ENCODE data around the gene ARHGEF19.
"Not testable (repeated sequence)": the region's sequence is repeated elsewhere in the genome, so short reads cannot be mapped to it uniquely, and the experiment has no call there.

Gene ARHGEF19

GRCh38 chr1:16224472-16224871 is 12.0 kb upstream of the ARHGEF19 start:
- Histone ChIP-seq H4K91ac (ENCODE audit: low read depth, low read length) (no peak overlapping the region), H3K27ac (ENCODE audit: low read depth, low read length) (no peak overlapping the region), H3K4me3 (ENCODE audit: low read depth, low read length) (no peak overlapping the region), H3K9ac (ENCODE audit: low read length) (no peak overlapping the region), H2BK12ac (ENCODE audit: low read length) (no peak overlapping the region), H3K36me3 (ENCODE audit: control insufficient read depth in 1 of 2, insufficient read depth in 2 of 2, low read length in 2 of 2) (no peaks in the 10 kb centered on the region), H3K23ac (ENCODE audit: low read length) (no peak overlapping the region), H3K4me1 (ENCODE audit: control insufficient read depth in 1 of 2, insufficient read depth in 2 of 2, low read length in 2 of 2) (peaks cover 0 to 5% of the 10 kb centered on the region in 2 experiments), H3K27me3 (ENCODE audit: insufficient read depth, low read length) (peaks cover 31% of the 10 kb centered on the region), H2BK5ac (ENCODE audit: low read depth, low read length, poor library complexity) (no peak overlapping the region), H3K4ac (ENCODE audit: low read depth, low read length) (no peak overlapping the region), H3K14ac (ENCODE audit: low read length) (no peak overlapping the region), H2AK5ac (ENCODE audit: low read length) (no peak overlapping the region), H2AFZ (ENCODE audit: insufficient read depth, low read length, poor library complexity) (no peak overlapping the region), H3K4me2 (ENCODE audit: low read length) (no peak overlapping the region), H3K9me3 (ENCODE audit: insufficient read depth, low read depth, low read length) (peaks cover 10% of the 10 kb centered on the region), H4K12ac (ENCODE audit: low read depth, low read length) (no peak overlapping the region), H3K79me2 (ENCODE audit: control insufficient read depth, insufficient read depth, low read length, poor library complexity) (no peaks in the 10 kb centered on the region), H3K79me1 (ENCODE audit: low read length) (no peaks in the 10 kb centered on the region), H4K8ac (ENCODE audit: low read depth, low read length) (no peak overlapping the region), H3K18ac (ENCODE audit: low read length) (no peak overlapping the region), H2BK120ac (ENCODE audit: insufficient read depth, low read length, poor library complexity) (no peak overlapping the region)
- no peak for DNase-seq
- WGBS (ENCODE audit: extremely low coverage, insufficient coverage, insufficient read length) = no CpG with 5 or more reads among the region's 3 CpGs

- H2AK5ac ChIP-seq (ENCODE audit: low read length); H3K79me2 ChIP-seq (ENCODE audit: control insufficient read depth, insufficient read depth, low read length, poor library complexity); H3K4me2 ChIP-seq (ENCODE audit: low read length); H4K12ac ChIP-seq (ENCODE audit: low read depth, low read length); H3K4me1 ChIP-seq (ENCODE audit: control insufficient read depth in 1 of 2, insufficient read depth in 2 of 2, low read length in 2 of 2); H4K8ac ChIP-seq (ENCODE audit: low read depth, low read length); H2BK12ac ChIP-seq (ENCODE audit: low read length); H4K91ac ChIP-seq (ENCODE audit: low read depth, low read length); H2BK120ac ChIP-seq (ENCODE audit: insufficient read depth, low read length, poor library complexity); H2BK5ac ChIP-seq (ENCODE audit: low read depth, low read length, poor library complexity); H3K18ac ChIP-seq (ENCODE audit: low read length); H3K14ac ChIP-seq (ENCODE audit: low read length); H3K27ac ChIP-seq (ENCODE audit: low read depth, low read length); H3K36me3 ChIP-seq (ENCODE audit: control insufficient read depth in 1 of 2, insufficient read depth in 2 of 2, low read length in 2 of 2); H3K4me3 ChIP-seq (ENCODE audit: low read depth, low read length); H3K23ac ChIP-seq (ENCODE audit: low read length); H2AFZ ChIP-seq (ENCODE audit: insufficient read depth, low read length, poor library complexity); DNase-seq; H3K9ac ChIP-seq (ENCODE audit: low read length); H3K4ac ChIP-seq (ENCODE audit: low read depth, low read length); H3K79me1 ChIP-seq (ENCODE audit: low read length): not testable (repeated sequence)
- Histone ChIP-seq H3K9me3 (ENCODE audit: insufficient read depth, low read depth, low read length) (peaks cover 13% of the 10 kb centered on the region), H3K27me3 (ENCODE audit: insufficient read depth, low read length) (peaks cover 20% of the 10 kb centered on the region)
- no CpG with 5 or more reads among the region's 14 CpGs for WGBS (ENCODE audit: extremely low coverage, insufficient coverage, insufficient read length)
Observed at GRCh38 chr1:16222716-16223115, 10.3 kb upstream of the ARHGEF19 start.

GRCh38 chr1:16221499-16221898 is 9.0 kb upstream of the ARHGEF19 start:
- Histone ChIP-seq H3K27me3 (ENCODE audit: insufficient read depth, low read length) (peaks cover 9% of the 10 kb centered on the region), H3K4me2 (ENCODE audit: low read length) (no peak overlapping the region), H2BK120ac (ENCODE audit: insufficient read depth, low read length, poor library complexity) (no peak overlapping the region), H3K79me2 (ENCODE audit: control insufficient read depth, insufficient read depth, low read length, poor library complexity) (no peaks in the 10 kb centered on the region), H4K91ac (ENCODE audit: low read depth, low read length) (no peak overlapping the region), H3K27ac (ENCODE audit: low read depth, low read length) (no peak overlapping the region), H3K18ac (ENCODE audit: low read length) (no peak overlapping the region), H3K9me3 (ENCODE audit: insufficient read depth, low read depth, low read length) (peaks cover 7% of the 10 kb centered on the region), H3K23ac (ENCODE audit: low read length) (no peak overlapping the region), H2BK5ac (ENCODE audit: low read depth, low read length, poor library complexity) (no peak overlapping the region), H2BK12ac (ENCODE audit: low read length) (no peak overlapping the region), H4K8ac (ENCODE audit: low read depth, low read length) (no peak overlapping the region), H3K9ac (ENCODE audit: low read length) (no peak overlapping the region), H3K36me3 (ENCODE audit: control insufficient read depth in 1 of 2, insufficient read depth in 2 of 2, low read length in 2 of 2) (no peaks in the 10 kb centered on the region), H3K4me1 (ENCODE audit: control insufficient read depth in 1 of 2, insufficient read depth in 2 of 2, low read length in 2 of 2) (peaks cover 8 to 11% of the 10 kb centered on the region in 2 experiments), H3K14ac (ENCODE audit: low read length) (no peak overlapping the region), H2AK5ac (ENCODE audit: low read length) (no peak overlapping the region), H3K79me1 (ENCODE audit: low read length) (no peaks in the 10 kb centered on the region), H2AFZ (ENCODE audit: insufficient read depth, low read length, poor library complexity) (no peak overlapping the region), H4K12ac (ENCODE audit: low read depth, low read length) (no peak overlapping the region), H3K4ac (ENCODE audit: low read depth, low read length) (no peak overlapping the region), H3K4me3 (ENCODE audit: low read depth, low read length) (no peak overlapping the region)
- no peak for DNase-seq
- WGBS (ENCODE audit: extremely low coverage, insufficient coverage, insufficient read length) = 100% methylated on average over 1 of the region's 1 CpG

- Histone ChIP-seq H2BK120ac (ENCODE audit: insufficient read depth, low read length, poor library complexity) (no peak overlapping the region), H2BK12ac (ENCODE audit: low read length) (no peak overlapping the region), H3K27ac (ENCODE audit: low read depth, low read length) (no peak overlapping the region), H3K27me3 (ENCODE audit: insufficient read depth, low read length) (no peaks in the 10 kb centered on the region), H3K18ac (ENCODE audit: low read length) (no peak overlapping the region), H4K91ac (ENCODE audit: low read depth, low read length) (no peak overlapping the region), H3K79me1 (ENCODE audit: low read length) (peaks cover 2% of the 10 kb centered on the region), H3K9ac (ENCODE audit: low read length) (no peak overlapping the region), H2AFZ (ENCODE audit: insufficient read depth, low read length, poor library complexity) (no peak overlapping the region), H3K23ac (ENCODE audit: low read length) (no peak overlapping the region), H2BK5ac (ENCODE audit: low read depth, low read length, poor library complexity) (no peak overlapping the region), H4K12ac (ENCODE audit: low read depth, low read length) (no peak overlapping the region), H3K4ac (ENCODE audit: low read depth, low read length) (no peak overlapping the region), H3K14ac (ENCODE audit: low read length) (no peak overlapping the region), H4K8ac (ENCODE audit: low read depth, low read length) (no peak overlapping the region), H3K4me1 (ENCODE audit: control insufficient read depth in 1 of 2, insufficient read depth in 2 of 2, low read length in 2 of 2) (peaks cover 10 to 12% of the 10 kb centered on the region in 2 experiments), H3K79me2 (ENCODE audit: control insufficient read depth, insufficient read depth, low read length, poor library complexity) (no peaks in the 10 kb centered on the region), H3K4me2 (ENCODE audit: low read length) (no peak overlapping the region), H3K4me3 (ENCODE audit: low read depth, low read length) (no peak overlapping the region), H2AK5ac (ENCODE audit: low read length) (no peak overlapping the region), H3K9me3 (ENCODE audit: insufficient read depth, low read depth, low read length) (peaks cover 6% of the 10 kb centered on the region), H3K36me3 (ENCODE audit: control insufficient read depth in 1 of 2, insufficient read depth in 2 of 2, low read length in 2 of 2) (no peaks in the 10 kb centered on the region)
- WGBS (ENCODE audit: extremely low coverage, insufficient coverage, insufficient read length) = no CpG with 5 or more reads among the region's 4 CpGs
- no peak for DNase-seq
Observed at GRCh38 chr1:16219968-16220500, 7.6 kb upstream of the ARHGEF19 start.

Data from trophoblast cell (in vitro differentiated cells and primary cell).